COLO668 (cell line): Measurements from ENCODE around the gene GOLGA6L7.
"Not testable (repeated sequence)": the region's sequence is repeated elsewhere in the genome, so short reads cannot be mapped to it uniquely, and the experiment has no call there.

Experiments used
- DNase-seq: peaks from one replicate; lab custom pipeline; 2025; ENCODE audit not compliant: unreplicated experiment; lab: John Stamatoyannopoulos, UW

The GOLGA6L7 gene

DNA sequence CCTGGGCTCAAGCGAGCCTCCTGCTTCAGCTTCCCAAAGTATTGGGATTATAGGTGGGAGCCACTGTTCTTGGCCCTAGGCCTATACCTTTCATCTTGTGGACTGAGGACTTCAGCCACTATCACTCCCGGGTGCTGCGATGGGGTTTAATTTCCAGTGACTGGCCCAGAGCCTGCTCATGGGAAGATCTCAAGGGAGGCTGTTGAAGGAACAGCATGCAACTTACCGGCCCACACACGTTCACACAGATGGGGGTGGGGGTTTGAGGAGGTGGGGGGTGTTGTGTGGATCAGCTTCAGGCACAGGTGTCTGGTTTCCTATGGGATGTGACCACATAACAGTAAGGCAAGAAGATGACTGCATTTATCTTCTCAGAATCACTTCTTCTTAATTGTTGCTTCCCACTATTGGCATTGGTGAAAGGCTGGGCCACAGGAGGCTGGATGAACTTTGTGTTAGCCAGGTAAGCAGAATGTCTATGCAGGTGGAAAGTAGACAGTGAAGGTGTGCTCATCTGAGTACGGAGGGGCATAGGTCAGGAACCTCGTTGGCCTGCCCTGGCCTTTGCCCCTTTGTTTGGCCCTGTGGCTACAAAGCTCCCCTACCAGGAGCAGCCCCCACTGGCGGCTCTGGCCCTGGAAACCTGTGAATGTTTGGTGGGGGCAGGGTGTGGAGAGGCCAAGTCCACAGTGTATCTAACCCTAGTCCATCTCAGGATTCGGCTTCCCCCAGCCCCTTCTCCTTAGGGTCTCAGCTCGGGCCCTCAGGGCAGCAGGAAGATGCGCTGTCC lies 35.9 kb upstream of the GOLGA6L7 start:
- DNase-seq = no peak

DNA sequence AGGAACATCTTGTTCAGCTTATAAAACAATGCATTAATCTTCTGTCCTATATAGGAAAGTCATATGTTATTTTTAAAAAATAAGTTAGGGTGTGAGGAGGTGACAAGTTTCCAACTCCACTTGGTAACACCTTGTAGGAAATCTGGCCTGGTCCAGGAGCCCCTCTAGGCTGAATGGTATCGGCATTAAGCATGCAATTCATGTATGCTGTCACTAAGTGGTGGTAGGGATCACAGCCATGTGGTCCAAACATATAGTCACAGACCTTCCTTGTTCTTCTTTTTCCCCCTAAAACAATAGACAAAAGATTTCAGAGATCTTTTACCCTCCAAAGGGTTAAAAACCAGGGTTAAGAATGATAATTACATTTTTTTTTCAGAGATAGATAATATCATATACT lies 33.2 kb upstream of the GOLGA6L7 start:
- no peak for DNase-seq

DNA sequence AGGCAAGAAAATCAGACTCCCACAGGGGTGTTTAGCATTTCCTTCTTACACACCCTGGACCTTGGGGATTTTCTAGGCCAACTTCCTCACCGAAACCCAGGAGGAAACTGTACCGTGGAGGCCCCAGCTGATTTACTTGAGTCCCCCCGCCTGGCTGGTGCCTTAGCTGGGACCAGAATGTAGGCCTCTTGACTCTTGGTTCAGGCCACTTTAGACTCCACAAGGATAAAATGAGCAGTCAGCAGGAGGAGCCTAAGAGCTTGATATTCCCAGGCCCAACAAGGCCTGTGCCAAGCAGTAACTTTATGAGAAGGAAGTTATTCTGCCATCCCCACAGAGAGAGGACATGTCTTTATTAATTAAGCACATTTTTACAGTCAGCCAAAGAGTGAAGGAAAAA lies 32.7 kb upstream of the GOLGA6L7 start:
- no peak for DNase-seq

DNA sequence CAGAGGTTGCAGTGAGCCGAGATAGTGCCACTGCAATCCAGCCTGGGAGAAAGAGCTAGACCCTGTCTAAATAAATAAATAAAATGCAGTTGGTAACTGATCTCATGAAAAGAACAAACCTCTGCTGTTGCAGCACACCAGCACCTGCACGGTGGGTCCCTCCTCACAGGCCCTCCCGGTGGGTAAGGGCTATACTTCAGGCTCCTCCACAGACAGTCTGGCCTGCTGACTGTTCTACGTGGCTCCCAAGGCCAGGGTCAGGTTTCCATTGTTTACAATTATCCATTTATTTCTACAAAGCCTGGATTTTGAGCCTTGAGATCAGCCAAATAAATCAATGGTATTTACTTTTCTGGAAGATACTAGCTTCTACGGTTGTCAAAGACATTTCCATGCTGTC lies 32.2 kb upstream of the GOLGA6L7 start:
- no peak for DNase-seq

DNA sequence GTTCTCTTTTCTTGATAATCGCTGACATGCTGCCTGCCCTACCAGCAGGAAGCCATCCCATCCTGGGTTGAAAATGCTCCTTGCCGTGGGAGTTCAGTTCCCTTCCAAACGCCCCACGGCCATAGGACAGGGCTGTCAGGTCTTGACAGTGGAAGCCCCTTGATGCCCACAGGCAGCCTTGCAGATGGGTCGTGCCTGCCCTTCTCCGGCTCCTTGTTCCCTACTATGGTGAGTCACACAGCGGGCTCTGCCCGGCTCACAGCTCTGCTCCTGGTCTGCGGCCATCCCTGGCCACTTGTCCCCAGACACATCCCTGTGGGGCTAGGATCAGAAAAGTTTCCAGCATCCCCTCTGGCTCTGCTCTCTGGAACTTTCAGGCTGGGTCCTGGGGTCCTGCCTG lies 31.1 kb upstream of the GOLGA6L7 start:
- DNase-seq = no peak

DNA sequence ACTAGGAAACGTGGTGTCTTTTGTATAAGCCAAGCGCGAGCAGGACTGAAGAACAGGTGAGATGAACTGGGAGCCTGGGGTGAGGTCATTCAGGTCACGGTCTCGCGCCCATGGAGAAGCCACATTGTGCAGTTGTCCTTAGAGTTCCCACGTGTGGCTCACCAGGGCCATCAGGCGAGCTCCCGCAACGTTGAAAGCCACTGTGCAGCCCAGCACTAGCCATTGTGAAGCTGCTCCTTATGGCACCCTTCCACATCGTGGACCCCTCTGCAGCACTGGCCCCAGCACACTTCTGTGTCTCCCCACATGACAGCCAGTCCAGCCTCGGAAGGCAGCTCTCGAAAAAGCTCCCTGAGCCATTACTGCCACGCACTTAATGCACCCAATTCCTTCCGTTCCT lies 29.8 kb upstream of the GOLGA6L7 start:
- no peak for DNase-seq

DNA sequence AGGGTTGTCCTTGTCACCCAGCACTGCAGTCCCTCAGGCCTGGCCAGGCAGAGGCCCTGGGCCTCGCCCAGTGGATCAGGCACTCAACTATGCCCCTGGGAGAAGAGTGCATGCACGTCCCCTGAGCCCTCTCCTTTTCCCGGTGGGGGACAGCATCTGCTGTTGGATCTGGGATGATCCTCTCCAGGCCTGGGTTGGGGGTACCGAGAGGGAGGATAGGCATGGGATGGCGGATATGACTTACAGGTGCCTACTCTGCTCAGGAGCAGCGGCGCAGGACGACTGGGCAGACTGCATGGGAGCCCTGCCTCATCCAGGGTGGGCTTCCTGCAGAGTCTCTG lies 28.4 kb upstream of the GOLGA6L7 start:
- DNase-seq = no peak

DNA sequence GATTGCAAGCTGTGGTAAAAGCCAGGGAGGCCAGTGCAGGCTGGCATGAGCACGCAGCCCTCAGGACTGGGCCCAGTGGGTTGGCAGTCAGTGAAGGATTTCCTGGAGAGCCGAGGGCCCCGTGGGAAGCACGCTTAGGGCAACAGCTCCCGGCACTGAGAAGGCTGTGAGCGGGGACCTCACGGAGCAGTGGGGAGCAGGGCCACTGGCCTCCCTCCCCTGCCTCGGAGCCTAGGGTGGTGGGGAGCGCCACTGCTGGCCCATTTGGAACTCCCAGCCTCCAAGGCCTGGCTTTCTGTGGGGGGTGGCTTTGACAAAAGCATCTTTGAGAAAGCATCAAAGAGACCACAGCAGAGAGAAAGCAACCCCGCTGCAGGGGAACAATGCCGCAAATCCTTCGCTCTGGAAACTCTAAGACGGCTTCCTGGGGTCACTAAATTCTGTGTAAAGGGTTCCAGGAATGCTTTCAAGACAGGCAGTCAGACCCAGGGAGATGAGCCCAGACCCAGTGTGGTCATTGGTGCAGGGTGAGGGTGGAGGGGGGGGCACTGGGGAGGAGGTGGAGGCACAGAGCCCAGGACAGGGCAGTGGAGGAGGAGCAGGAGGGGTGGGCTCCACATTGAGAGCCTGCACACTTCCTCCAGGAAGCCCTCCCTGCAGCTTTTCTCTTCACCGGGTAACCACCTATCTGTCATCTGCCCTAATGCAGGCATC lies 27.8 kb upstream of the GOLGA6L7 start:
- DNase-seq = no peak

DNA sequence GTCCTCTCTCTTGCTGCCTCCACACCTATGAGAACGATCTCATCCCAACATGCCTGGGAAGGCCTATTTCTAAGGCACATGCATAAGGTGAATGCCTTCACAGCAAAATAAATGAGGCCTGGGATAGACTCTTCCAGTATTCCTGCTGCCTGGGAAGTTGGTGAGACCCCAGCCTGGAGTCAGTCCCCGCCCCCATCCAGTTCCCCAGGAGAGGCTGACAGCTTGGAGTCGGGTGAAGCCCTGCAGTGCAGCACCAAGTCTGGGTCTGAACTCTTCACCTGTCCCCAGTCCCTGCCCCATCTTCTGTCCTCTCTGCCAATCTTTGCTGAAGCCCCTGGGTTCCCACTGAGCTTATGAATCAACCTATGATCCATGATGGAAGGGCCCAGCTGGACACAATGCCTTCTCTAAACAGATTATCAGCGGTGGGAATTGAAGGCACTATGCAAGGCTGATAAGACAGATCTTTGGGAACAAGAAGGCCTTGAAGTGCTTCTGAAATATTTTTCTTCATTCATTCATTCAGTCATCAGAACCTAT lies 27.1 kb upstream of the GOLGA6L7 start:
- DNase-seq = no peak

DNA sequence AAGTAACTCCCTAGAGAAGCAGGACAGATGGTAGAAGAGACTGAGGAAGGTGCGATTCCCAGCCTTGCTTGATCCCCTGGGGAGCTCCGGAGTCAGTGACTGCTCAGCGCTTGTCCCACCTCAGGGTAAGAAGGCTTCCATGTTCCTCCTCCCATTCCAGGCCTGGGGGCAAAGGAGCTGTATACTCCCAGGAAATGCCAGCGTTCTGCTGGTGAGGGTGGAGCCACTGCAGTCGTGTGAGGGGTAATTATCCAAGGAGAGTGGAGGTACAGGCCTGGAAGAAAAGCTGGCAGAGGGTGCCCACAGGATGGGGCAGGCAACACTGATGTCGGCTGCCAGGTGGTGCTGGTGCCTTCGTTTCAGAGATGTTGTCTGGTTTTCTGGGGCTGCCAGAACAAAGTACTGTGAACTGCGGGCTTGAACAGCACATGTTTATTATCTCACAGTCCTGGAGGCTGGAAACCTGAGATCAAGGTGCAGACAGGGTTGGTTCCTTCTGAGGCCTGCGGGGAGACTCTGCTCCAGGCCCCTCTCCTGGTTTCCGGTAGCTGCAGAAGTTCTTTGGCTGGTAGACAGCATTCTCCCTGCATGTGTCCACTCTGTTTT lies 25.2 kb upstream of the GOLGA6L7 start:
- no peak for DNase-seq

DNA sequence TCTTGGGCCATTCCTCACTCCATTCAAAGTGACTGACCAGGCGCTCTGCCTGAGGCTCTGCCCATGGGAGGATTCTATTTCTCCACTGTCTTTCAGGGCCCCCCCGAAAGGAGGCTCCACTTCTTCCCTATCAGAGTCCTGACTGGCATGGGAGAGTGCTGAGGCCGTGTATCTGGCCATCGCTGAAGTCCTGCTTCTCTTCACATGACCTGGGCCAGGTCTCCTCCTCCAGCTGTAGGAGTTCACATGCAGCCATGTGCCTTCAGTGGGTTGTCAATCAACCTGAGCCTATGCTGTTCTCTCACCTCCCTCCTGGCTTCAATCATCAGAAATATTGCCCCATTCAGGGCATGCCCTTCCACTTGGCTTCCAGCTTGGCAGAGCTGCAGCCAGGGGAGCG lies 24.6 kb upstream of the GOLGA6L7 start:
- no peak for DNase-seq

DNA sequence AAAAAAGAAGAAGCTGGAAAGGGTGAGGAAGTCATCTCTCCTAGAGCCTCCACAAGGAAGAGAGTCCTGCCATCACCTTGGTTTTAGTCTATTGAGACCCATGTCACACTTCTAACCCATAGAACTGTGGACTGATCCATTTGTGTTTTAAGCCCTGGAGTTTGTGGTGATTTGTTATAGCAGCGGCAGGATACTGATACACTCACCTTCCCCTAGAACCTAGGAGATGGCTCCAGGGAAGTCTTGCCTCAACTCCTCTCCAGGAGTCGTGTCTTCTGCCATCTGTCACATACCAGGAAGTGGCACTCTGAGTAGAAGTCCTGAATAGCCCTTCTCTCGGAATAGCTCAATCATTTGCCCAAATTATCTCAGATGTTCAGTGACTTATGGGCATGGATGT lies 22.7 kb upstream of the GOLGA6L7 start:
- no peak for DNase-seq

DNA sequence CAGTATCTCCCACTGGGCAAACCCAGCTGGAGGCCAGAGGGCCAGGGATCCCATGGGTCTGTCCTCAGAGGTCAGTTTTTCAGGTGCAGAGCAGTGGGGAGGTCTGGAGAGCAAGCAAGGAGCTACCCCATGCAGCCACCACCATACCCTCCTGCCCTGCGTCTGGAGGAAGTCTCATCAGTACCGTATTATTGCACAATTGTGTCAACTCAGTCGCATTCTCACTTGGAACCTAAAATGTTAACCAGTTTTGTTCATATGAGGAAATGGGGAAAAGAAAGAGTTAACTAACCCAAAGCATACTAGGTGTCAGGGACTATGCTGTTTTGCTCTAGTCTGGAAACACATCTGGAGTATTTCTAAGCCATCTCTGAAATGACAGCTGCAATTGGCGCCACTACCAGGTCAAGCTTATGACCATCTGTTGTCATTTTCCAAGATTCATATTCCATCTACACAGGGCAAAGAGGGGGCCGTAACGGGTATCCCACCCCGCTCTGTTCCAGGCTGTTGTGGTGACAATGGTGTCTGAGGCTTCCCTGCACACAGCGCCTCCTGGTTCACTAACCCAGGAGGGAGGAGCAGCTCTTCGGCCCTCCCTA lies 20.4 kb upstream of the GOLGA6L7 start:
- DNase-seq = no peak

DNA sequence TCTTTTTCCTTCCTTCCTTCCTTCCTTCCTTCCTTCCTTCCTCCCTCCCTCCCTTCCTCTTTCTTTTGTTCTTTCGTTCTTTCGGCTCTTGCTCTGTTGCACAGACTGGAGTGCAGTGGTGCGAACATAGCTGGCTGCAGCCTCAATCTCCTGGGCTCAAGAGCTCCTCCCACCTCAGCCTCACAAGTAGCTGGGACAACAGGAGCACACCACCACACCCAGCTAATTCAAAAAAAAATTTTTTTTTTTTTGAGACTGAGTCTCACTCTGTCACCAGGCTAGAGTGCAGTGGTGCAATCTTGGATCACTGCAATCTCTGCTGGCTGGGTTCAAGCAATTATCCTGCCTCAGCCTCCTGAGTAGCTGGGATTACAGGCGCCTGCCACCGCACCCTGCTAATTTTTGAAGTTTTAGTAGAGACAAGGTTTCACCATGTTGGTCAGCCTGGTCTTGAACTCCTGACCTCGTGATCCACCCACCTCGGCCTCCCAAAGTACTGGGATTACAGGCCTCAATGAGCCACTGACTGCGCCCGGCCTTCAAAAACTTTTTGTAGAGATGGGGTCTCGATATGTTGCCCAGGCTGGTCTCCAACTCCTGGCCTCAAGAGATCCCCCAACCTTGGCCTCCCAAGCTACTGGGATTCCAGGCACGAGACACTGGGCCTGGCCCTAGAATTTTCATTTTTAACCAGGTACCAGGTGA lies 13.3 kb upstream of the GOLGA6L7 start:
- not testable (repeated sequence) for DNase-seq

DNA sequence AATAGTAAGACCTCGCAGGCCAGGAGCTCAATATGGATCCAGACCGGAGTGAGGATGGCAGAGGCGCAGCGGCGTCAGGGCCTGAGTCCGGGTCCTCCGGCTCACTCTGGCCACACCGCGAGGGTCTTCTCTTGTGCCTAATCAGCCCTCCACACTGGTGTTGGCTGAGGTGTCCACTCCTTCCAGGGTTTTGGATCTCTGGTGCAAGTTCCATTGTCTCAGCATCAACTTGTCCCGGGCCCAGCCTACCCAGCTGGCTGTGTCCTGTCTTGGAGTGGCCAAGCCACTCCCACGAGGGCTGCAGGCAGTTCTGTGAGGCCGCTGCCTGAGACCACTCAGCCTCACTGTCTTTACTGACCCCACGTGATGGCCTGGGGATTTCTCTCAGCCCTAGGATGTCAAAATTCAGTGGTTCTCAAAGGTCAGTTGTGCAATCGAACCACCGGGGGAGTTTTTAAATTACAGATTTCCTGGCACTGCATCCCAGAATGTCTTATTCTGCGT lies 12.6 kb upstream of the GOLGA6L7 start:
- no peak for DNase-seq

DNA sequence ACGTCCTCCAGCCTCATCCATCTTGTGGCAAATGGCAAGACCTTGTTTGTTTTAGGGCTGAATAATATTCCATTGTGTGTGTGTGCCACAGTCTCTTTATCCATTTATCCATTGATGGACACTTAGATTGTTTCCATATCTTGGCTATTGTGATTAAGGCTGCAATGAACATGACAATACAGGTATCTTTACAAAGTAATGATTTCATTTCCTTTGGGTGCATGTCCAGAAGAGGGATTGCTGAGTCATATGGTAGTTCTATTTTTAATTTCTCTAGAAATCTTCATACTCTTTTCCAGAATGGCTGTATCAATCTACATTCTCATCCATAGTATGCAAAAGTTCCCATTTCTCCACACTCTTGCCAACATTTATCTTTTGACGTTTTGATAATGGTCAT lies 6.1 kb upstream of the GOLGA6L7 start:
- not testable (repeated sequence) for DNase-seq

DNA sequence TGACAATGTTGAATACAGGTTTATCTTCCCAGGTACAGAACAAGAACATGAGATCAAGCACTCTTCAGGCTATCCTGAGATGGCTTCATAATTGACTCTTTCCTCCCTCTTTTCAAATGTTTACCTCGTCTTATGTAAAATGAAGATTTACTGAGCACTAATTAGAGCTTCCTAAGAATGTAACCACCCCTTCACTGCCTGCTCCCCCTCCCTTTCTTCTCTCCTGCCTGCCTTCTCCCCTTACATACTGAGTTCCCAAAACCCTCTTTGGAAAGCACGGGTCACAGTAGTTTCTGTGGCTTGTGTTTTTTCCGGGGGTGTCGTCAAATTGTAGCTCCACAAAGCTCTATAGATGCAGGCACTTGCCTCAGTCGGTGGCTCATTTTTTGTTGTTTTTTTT lies 5.2 kb upstream of the GOLGA6L7 start:
- DNase-seq = not testable (repeated sequence)

DNA sequence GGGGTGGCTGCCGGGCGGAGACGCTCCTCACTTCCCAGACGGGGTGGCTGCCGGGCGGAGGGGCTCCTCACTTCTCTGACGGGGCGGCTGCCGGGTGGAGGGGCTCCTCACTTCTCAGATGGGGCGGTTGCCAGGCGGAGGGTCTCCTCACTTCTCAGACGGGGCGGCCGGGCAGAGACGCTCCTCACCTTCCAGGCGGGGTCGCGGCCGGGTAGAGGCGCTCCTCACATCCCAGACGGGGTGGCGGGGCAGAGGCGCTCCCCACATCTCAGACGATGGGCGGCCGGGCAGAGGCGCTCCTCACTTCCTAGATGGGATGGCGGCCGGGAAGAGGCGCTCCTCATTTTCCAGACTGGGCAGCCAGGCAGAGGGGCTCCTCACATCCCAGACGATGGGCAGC lies 1.3 kb upstream of the GOLGA6L7 start:
- DNase-seq = not testable (repeated sequence)

DNA sequence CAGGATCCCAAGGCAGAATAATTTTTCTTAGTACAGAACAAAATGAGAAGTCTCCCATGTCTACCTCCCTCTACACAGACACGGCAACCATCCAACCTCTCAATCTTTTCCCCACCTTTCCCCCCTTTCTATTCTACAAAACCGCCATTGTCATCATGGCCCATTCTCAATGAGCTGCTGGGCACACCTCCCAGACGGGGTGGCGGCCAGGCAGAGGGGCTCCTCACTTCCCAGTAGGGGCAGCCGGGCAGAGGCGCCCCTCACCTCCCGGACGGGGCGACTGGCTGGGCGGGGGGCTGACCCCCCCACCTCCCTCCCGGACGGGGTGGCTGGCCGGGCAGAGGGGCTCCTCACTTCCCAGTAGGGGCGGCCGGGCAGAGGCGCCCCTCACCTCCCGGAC lies 827 bp upstream of the GOLGA6L7 start:
- not testable (repeated sequence) for DNase-seq

DNA sequence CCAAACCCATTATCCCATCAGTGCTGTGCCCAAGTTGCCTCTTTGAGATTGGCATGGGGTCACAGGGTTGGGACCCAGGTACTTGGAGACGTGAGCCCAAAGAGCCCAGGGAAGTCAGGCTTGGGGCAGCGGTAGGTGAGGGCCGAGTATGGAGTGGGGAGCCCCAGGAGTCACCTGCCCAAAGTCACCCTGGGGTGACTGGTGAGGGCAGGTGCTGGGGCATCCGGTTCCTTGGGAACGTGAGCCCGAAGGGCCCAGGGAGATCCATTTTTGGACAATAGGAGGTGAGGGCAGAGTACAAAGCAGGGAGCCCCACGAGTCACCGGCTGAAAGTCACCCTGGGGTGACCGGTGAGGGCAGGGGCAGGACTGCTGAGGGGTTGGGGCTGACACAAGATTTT lies 485 bp downstream of the GOLGA6L7 start:
- DNase-seq = not testable (repeated sequence)

DNA sequence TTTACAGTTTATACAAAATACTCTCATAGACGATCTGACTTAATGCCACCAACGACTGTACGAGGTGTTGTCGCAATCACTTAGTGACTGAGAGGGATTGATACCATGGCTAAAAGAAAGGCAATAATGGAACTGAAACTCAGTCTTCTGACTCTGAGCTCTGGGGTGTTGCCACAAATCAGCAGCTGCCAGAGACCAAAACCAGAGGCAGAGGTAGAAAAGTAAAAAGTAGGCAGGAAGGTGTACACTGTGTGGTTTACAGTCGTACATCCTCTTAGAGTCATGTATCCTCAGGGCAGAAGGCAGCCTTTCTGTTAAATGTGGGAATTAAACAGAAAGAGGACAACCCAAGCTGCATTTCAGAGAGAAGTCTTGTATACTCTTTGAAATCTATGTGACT lies 1.2 kb downstream of the GOLGA6L7 start:
- not testable (repeated sequence) for DNase-seq
